HTERT RPE-1 (cell line): ENCODE measurements around the gene BTN2A1.
"Not testable (repeated sequence)": the region's sequence is repeated elsewhere in the genome, so short reads cannot be mapped to it uniquely, and the experiment has no call there.

Experiments
- in situ Hi-C: fragments of 300-500 bp; cut with MboI; formaldehyde crosslinking; loops from 4 replicates; pipeline ENCODE4 v1.14.3; 2020; ENCODE audit warnings: low sequenced_read_pairs

BTN2A1 gene

DNA sequence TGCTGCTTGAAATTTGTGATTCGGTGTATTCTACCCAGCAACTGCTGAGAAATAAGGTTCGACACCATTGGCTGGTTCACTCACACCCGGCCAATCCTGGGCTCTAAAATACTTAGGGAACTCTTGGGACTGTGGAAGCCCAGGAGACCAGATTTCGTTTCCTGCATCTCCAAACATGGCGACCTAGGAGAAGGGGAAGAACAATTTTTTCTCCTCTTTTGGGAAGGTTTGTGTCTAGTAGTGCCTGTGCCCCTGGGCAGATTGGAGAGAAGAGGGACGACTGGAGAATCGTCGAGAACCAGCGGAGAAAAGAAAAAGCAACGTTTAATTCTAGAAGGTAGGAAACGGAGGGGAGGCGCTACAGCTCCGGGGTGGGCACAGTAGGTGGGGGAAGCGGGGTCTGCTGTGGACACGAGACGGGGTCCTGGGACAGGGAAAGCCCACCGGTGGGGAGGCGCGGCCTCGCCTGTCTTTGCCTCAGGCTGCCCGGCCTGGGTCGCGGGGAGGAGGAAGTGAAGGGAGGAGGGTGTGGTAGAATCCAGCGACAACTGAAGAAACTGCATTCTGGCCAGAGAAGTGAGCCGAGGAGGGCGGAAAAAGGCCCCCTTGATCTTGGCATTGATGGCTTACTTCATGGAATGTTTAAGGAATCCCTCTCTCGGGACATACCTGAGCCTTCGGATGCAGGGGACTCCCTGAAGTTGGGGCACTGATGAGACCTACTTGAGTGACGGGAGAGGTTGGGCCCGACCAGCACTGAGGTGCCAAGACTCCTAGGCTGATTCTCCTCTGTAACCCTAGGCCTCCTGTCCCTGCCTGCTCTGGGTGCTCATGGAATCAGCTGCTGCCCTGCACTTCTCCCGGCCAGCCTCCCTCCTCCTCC, at the start of gene BTN2A1:
Gene BTN2A1, plus strand, starts transcription at position 150 of the 883 bp plus-strand sequence. Its CDS starts 682 bp downstream, at position 832.
- in situ Hi-C loops = no loop called here

DNA sequence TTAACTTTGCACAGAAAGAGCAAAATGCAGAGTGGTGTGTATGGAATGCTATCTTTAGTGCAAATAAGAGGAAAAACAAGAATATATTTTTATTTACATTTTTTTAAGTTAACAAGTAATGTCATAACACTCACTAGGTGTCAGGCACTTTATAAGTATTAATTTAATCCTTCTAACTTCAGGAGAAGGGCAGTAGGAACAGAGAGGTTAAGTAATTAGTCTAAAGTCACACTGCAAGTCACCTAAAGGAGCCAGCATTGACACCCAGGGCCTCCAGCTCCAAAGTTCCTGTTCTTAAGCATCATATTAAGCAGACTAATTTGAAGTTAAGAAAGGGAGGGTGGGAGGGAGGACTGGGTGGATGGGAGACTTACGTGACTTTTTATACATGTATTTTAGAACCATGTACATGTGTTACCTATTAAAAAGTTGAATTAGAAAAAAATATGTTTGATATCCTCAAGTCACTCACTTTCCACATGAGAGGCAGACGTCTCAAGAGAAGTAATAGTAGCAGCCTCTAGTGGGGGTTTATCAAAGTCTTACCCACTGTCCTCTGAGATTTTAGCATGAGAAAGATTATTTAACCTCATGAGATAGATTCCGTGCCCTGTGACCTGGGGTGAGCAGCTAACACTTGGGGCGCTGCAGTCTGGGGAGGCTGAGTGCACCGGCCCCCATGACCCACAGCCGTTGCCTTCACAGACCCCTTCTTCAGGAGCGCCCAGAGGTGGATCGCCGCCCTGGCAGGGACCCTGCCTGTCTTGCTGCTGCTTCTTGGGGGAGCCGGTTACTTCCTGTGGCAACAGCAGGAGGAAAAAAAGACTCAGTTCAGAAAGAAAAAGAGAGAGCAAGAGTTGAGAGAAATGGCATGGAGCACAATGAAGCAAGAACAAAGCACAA, 48.7 kb upstream of the BTN2A1 start:
- in situ Hi-C loops = no loop called here

DNA sequence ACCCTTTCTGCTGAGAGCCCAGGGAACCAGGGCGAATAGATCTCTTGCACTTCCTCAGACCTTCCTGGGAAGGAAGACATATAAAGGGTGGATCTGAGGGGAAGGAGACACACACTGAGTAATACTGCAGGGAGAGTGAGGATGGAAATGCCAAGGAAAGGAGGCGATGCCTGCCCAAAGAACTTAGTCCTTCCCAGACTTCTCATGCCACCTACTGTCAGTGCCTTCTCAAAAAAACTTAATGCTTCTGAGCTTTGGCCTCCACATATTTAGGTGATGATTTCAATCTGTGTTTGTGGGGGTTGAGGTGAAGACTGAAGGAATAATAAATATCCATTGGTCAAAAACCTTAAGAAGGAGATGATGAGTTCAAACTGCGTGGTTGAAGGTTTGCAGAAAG, 46.0 kb upstream of the BTN2A1 start:
- in situ Hi-C loops = no loop called here

DNA sequence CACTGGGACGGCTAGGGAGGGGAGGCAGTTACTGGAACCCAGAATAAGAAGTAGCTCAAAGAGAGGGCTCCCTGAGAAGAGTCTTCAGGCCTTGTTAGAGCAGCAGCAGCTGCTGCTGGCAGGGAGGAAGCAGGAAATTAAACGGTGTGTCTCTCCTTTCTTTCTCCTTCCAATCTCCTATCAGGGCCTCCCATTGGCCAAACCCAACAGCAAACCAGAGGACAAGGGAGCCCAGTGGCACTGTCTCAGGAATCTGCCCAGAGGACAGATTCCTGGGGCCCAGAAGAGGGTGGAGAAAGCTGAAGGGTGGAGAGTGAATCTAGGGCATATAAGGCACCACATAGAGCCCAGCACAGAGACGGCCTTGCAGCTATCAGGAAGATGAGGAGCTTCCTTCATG, 45.5 kb upstream of the BTN2A1 start:
- in situ Hi-C loops = no loop called here

DNA sequence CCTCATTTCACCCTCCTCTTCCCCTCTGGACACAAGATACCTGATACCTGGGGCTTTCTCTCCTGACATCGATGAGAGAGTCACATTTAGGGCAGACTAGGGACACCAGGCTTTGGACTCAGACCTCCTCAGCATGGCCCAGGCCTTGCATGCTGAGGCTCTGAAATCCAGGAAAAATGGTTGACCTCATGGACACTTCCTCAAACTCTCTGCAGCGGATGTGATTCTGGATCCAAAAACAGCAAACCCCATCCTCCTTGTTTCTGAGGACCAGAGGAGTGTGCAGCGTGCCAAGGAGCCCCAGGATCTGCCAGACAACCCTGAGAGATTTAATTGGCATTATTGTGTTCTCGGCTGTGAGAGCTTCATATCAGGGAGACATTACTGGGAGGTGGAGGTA, 44.8 kb upstream of the BTN2A1 start:
- in situ Hi-C loops = no loop called here

DNA sequence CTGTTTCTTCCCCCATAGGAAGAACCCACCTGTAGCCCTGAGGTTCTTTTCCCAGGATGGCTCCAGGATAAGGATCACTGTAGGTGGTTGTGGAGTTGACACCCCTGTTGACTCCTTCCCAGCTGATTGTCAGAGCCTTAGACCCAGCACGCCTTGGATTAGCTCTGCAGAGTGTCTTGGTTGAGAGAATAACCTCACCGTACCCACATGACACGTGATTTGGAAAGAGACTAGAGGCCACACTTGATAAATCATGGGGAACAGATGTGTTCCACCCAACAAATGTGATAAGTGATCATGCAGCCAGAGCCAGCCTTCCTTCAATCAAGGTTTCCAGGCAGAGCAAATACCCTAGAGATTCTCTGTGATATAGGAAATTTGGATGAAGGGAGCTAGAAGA, 43.5 kb upstream of the BTN2A1 start:
- in situ Hi-C loops = no loop called here

DNA sequence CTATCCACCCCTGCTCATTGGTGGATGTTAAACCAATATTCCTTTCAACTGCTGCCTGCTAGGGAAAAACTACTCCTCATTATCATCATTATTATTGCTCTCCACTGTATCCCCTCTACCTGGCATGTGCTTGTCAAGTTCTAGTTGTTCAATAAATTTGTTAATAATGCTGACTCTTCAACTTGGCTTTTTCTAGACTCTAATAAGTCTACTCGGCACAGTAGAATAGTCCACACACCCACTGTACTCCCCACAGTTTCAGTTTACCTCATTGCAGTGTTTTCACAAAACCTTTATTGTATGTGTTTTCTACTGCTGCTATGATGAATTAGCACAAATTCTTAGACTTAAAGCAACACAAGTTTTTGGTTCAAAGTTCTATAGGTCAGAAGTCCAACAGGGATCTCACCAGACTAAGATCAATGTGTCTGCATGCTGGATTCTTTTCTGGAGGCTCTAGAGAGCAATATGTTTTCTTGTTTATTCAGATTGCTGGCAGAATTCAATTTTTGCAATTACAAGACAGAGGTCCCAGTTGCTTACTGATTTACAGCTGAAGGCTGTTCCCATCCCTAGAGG, 42.6 kb upstream of the BTN2A1 start:
- in situ Hi-C loops = no loop called here

DNA sequence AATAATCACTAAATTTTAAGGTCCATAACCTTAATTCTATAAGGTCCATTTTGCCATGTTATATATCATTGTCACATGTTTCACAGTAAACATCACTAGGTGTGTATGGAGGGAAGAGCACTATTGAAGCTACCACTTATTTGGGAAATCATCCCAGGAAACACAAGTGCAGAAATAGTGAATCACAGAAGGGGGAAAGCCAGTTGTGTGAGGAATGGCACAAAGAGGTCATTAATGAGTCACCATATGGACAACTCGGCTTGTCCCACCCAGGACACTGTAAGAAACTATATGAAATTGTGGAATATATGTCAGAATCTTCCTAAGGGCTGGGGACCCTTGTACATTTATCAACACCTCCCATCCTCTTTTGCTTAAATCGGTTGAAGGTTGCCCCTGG, 42.0 kb upstream of the BTN2A1 start:
- in situ Hi-C loops = no loop called here

DNA sequence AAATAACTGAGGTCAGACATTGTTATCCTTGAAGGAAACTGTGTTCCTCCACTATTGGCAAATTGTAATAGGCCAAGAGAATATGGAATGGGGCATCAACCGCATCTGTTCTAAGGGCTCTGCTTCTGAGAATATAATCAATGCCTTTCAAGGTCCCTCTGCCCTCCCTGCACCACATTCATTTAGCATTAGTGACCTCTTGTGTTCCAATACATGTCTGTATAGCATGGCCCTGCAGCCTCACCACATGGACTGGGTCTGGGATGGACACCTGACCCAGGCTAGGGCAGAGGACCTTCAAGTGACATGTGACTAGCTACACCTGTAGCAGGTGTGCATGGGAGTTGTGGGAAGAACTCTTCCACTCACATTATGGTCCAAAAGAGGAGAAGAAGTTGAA, 41.5 kb upstream of the BTN2A1 start:
- in situ Hi-C loops = no loop called here

DNA sequence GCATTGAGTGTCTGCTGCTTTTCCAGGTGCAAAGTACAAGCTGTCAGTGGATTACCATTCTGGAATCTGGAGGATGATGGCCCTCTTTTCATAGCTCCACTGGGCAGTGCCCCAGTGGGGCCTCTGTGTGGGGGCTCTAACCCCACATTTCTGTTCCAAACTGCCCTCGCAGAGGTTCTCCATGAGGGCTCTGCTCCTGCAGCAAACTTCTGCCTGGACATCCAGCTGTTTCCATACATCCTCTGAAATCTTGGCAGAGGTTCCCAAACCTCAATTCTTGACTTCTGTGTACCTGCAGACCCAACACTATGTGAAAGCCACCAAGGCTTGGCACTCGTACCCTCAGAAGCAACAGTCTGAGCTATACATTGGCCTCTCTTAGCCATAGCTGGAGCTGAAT, 39.7 kb upstream of the BTN2A1 start:
- in situ Hi-C loops = not testable (repeated sequence)

DNA sequence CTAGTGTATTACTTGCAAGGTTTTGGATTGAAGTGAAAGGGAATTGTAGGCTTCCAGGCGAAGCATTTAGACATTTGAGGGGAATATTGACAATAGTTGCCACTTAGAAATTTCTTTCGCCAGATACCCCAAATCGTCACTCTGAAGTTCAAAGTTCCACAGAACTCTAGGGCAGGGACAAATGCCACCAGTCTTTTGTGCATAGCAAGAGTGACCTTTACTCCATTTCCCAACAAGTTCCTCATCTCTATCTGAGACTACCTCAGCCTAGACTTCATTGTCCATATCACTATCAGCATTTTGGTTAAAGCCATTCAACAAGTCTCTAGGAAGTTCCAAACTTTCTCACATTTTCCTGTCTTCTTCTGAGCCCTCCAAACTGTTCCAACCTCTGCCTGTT, 39.0 kb upstream of the BTN2A1 start:
- in situ Hi-C loops = not testable (repeated sequence)

DNA sequence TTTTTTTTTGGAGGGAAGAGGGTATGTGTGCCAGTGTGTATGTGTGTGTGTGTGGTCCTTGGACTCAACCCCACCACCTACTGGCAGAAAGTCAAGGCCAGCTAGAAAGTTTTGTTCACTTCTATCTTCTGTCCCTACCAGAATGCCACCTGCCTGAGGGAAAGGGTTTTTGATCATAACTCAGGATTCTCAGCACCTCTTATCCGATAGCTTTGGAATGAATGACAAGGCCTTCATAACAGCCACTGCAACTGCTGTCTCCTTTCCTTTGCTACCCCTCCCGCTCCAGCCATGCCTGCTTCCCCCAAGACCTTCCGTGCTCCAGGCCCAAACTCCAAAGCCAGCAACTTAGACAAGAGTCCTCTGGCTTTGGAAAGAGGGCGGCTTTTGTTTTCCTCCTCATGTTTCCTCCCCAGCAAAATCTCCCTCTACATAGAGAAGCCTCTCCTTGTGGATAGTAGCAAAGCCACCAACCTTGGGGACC, 37.0 kb upstream of the BTN2A1 start:
- in situ Hi-C loops = no loop called here

DNA sequence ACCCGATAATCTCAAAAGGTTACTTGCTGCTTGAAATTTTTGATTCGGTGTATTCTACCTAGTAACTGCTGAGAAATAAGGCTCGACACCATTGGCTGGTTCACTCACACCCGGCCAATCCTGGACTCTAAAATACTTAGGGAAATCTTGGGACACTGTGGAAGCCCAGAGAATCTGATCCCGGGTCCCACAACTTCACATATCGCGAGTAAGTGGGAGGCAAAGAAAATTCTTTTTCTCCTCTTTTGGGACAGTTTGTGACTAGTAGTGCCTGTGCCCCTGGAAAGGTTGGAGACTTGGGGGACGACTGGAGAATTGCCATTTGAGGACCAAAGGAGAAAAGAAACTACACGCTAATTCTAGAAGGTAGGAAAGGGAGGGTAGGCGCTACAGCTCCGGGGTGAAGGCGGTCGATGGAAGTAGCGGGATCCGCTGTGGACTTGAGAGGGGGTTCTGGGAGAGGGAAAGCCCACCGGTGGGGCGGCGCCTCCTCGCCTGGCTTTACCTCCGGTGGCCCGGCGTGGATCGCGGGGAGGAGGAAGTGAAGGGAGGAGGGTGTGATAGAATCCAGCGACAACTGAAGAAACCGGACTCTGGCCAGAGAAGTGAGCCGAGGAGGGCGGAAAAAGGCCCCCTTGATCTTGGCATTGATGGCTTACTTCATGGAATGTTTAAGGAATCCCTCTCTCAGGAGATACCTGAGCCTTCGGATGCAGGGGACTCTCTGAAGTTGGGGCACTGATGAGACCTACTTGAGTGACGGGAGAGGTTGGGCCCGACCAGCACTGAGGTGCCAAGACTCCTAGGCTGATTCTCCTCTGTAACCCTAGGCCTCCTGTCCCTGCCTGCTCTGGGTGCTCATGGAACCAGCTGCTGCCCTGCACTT, 36.3 kb upstream of the BTN2A1 start:
- in situ Hi-C loops = no loop called here

DNA sequence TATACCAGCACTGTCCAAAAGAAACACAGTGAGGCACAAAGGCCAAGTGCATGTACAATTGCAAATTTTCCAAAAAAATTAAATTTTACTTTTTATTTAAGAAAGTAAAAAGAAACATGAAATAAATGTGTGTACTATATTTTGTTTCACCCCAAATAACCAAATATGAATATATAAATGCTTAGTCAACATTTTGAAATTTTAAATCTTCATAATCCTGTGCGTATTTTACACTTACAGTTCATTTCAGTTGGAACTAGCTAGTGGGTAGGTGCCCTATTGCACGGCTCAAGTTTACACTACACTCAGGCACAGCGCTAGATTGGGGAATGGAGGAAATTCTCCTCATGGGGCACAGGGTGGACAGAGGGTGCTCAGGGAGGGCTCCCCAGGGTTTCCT, 35.4 kb upstream of the BTN2A1 start:
- in situ Hi-C loops = no loop called here

DNA sequence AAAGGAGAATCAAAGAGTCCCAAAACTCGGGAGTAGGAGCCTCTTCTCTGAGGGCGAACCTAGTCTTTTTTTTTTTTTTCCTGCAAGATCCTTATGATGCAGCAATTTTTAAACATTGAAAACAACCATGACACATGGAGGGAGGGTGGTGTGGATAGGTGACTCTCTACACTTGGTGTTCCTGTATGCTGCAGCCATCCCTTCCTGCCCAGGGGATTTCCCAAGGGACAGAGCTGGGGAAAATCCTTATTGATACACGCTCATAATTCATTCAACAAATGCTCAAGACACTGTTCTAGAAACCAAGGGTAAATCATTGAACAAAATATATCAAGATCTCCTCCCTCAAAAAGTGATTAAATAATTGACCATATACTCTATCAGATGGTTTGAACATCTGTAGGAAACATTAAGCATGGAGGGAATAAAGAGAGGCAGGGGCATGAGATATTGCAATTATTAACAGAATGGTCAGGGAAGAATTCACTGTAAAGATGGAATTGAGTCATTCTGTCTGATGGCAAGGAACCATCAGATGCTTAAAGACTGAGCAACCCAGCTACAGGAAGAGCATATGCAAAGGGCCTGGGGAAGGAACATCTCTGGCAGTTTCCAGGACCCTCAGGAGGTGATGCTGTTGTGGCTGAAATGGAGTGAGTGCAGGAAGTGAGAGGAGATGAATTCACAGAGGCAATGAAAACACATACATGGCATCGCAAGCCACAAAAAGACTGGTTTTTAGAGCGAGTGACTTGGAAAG, 30.9 kb upstream of the BTN2A1 start:
- in situ Hi-C loops = no loop called here

DNA sequence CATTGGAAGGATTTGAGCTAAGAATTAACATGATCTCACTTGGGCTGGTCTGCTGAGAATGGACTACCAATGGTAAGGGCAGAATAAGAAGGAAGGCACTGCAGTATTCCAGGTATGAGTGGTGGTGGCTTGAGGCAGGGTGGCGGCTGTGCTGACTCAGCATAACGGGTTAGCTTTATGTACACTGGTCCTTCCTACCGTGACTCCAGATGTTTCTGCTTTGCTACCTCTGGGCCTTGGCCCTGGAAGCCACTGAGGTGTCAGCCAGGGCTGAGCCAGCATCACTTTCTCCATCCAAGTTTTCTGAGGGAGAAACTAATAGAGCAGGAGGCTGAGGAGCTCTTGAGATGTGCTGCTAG, 30.3 kb upstream of the BTN2A1 start:
- in situ Hi-C loops = no loop called here

DNA sequence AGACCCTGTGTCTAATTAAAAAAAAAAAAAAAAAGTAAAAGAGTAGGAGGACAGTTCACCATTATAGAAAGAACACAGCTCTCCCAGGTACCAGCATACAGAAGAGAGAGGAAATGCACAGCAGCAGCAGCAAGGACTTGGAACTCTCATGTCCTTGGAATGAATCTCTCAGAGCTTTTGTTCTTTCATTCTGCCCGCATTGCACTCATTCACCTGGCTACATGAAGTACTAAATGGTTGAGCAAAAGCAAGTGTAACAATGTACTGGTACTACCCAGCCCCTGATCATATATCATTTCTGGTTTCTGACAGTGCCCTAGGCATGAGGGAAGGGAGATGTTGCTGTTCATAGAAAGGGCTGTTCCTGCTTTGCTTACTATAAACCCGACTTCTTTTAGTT, 29.5 kb upstream of the BTN2A1 start:
- in situ Hi-C loops = no loop called here

DNA sequence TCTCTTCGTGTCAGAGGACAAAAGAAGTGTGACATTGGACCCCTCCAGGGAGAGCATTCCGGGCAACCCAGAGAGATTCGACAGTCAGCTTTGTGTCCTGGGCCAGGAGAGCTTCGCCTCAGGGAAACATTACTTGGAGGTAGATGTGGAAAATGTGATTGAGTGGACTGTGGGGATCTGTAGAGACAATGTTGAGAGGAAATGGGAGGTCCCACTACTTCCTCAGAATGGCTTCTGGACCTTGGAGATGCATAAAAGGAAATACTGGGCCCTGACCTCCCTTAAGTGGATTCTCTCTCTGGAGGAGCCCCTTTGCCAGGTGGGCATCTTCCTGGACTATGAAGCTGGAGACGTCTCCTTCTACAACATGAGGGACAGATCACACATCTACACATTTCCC, 27.0 kb upstream of the BTN2A1 start:
- in situ Hi-C loops = no loop called here

DNA sequence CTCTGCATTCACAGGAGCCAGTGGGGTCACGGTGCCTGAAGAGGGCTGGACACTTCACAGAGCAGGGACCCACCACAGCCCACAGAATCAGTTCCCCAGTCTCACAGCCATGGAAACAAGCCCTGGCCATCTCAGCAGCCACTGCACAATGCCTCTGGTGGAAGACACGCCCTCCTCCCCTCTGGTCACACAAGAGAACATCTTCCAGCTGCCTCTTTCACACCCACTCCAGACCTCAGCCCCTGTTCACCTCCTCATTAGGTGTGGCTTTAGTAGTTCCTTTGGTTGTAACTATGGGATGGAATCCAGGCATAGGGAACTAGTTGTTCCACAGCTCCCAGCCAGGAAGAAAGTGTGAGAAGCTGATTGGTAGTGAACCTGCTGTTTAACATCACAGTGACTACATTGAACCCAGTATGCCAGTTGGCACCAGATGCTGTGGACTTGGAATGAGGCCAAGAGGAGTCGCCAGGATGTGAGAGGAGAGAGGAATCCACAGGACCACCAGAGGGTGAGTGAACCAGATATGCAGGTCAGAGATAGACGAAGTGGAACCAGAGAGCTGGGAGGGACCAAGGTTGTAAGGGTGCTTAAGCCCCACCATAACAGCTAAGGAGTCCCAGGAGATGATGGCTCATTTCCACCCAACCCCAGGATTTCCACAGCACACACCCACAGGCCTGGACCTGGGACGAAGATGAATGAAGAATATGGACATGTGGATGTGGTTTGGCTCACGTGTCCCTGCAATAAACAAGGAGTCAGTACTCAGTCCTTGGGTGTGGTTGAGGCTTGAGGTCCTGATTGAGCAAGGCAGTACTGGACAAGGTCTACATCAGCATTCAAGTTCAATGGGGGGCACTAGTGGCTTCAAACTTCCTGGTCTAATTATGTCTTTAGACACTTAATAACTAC, 26.2 kb upstream of the BTN2A1 start:
- in situ Hi-C loops = no loop called here
